ENCODE measurements around the gene PDLIM7. TPM values are rescaled to one million over a fixed set of nuclear protein-coding genes. Genes with fewer than 3 reads are reported as not detected.

Gene PDLIM7
- total and polyA plus RNA-seq, 2 of the 8 experiments (the other 6 are each of a cell fraction or from before 2014, with no cell fraction given): 67.3 to 94.2 TPM

- TF ChIP-seq ASH2L (IDR thresholded peaks at IDR 0.05; ENCODE audit: low read length) (peak; percentile 26), CBX5 (IDR thresholded peaks at IDR 0.05; ENCODE audit: low read depth, low read length) (no peak), SIN3A (conservative IDR thresholded peaks at IDR 0.05 in 1 of 2, IDR thresholded peaks at IDR 0.05 in 1 of 2; ENCODE audit: low read depth in 1 of 2, low read length in 2 of 2) (peak in 1 of 2 experiments; percentile 77; a peak in 1 of 4 replicates), SIRT6 (IDR thresholded peaks at IDR 0.05; ENCODE audit: low read length) (no peak), PHF8 (conservative IDR thresholded peaks at IDR 0.05; ENCODE audit: low read depth, low read length) (peak; percentile 48), KDM1A (IDR thresholded peaks at IDR 0.05; ENCODE audit: borderline replicate concordance, low read length) (0 out of 2 replicates have a peak, but pooled peaks have one; percentile 21), TAF1 (IDR thresholded peaks at IDR 0.05; ENCODE audit: low read depth, low read length) (no peak; the same call in none of the 2 replicates), POLR2AphosphoS5 (IDR thresholded peaks at IDR 0.05; ENCODE audit: low read depth, low read length) (peak; percentile 77)
These were observed 24.7 kb downstream of the PDLIM7 start (continued) for GRCh38 chr5:177472460-177473442.

Measured in H1 (cell line).